Measurements from ENCODE around the gene SLC25A36.
A peak's percentile ranks its signal among the peaks of the same experiment; 100 is the strongest.
"Not testable (repeated sequence)": the region's sequence is repeated elsewhere in the genome, so short reads cannot be mapped to it uniquely, and the experiment has no call there.

Gene SLC25A36

GRCh38 chr3:140995881-140996280 lies 54.2 kb downstream of the SLC25A36 start:
- DNase-seq: no peak

GRCh38 chr3:141000027-141000663 lies 58.5 kb downstream of the SLC25A36 start:
- DNase-seq: peak in 12 of 14 donors; percentile 4 to 60 (median 16)

GRCh38 chr3:141000686-141001085 lies 59.0 kb downstream of the SLC25A36 start:
- DNase-seq: no peak

- no peak for DNase-seq
Observed at GRCh38 chr3:141006344-141006743, 64.7 kb downstream of the SLC25A36 start.

DNA sequence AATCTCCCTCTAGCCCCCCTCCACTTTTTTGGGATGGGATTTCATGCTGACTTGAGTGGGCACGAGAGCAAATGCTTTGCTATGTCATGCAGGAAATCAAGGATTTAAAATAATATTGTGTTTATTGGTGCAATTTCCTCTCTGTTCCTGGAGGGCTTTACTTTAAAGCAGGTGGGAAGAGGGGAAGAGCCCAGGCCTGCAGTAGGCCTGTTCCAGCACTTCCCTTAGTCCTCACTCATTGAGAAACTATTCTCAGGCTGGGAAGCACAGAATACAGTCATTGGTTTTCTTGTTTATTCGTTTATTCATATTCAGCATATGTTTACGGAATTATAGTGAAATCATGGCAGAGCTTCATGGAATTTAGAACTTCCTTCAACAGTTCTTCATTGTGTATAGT lies 67.9 kb downstream of the SLC25A36 start:
- DNase-seq: no peak

GRCh38 chr3:141011232-141011996 lies 69.8 kb downstream of the SLC25A36 start:
- DNase-seq: peak in 11 of 14 donors; percentile 9 to 57 (median 22)

DNA sequence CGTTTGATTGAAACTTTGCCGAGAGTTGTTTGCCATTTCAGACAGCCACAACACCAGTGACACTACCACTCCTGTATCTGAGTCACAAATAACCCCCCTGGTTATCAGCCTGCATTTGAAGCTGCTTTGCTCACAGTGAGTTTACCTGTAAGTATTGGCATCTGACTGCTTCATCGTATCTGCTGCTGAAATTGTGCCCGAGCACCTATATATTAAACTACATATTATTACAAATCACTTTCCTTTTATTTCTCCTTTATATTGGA lies 70.3 kb downstream of the SLC25A36 start:
- no peak for DNase-seq

DNA sequence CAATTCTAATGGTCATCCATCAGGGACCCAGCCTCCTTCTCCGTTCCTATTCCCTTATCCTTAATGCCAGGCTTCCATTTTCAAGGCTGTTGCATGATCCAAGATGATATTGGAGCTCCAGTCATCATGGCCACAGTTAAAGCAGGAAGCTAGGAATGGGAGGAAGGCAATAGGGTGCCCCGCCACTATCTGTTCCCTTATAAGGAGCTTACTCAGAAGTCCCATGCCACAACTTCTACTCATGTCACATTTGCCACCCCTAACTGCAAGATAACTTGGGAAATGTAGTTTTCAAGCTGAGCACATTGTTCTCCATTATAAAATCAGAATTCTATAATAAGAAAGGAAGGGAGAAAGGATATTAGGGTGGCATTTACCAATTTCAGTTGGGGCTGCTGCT lies 70.9 kb downstream of the SLC25A36 start:
- no peak for DNase-seq

DNA sequence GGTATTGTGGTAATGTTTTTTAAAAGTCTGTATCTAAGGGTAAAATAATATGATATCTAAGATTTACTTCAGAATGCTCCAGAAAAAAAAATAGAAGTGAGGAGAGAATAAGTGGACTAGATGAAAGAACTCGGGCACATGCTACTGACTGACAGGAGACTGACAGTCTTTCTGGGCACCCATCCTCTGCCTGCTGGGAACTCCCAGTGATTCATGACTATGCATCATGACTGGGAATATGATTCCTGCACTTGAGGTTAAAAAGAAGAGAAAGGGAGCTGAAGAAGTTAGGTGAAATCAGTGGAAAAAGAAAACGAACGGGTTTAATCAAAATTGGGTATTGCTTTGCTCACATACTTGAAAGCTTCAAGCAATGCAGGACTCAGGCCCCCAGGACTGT lies 73.8 kb downstream of the SLC25A36 start:
- DNase-seq: no peak

DNA sequence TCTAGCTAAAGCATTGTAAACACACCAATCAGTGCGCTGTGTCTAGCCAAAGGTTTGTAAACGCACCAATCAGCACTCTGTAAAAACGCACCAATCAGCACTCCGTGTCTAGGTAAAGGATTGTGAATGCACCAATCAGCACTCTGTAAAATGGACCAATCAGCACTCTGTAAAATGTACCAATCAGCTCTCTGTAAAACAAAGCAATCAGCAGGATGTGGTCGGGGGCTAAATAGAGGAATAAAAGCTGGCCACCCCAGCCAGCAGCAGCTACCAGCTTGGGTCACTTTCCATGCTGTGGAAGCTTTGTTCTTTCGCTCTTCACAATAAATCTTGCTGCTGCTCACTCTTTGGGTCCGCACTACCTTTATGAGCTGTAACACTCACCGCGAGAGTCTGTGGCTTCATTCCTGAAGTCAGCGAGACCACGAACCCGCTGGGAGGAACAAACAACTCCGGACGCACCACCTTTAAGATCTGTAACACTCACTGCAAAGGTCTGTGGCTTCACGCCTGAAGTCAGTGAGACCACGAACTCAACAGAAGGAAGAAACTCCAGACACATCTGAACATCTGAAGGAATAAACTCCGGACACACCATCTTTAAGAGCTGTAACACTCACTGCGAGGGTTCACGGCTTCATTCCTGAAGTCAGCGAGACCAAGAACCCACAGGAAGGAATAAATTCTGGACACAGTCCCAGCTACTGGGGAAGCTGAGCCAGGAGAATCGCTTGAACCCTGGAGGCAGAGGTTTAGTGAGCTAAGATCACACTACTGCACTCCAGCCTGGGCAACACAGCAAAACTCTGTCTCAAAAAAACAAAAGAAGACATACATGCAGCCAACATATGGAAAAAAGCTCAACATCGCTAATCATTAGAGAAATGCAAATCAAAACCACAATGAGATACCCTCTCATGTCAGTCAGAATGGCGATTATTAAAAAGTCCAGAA lies 76.0 kb downstream of the SLC25A36 start:
- not testable (repeated sequence) for DNase-seq

- no peak for DNase-seq
Observed at GRCh38 chr3:141019244-141019643, 77.6 kb downstream of the SLC25A36 start.

DNA sequence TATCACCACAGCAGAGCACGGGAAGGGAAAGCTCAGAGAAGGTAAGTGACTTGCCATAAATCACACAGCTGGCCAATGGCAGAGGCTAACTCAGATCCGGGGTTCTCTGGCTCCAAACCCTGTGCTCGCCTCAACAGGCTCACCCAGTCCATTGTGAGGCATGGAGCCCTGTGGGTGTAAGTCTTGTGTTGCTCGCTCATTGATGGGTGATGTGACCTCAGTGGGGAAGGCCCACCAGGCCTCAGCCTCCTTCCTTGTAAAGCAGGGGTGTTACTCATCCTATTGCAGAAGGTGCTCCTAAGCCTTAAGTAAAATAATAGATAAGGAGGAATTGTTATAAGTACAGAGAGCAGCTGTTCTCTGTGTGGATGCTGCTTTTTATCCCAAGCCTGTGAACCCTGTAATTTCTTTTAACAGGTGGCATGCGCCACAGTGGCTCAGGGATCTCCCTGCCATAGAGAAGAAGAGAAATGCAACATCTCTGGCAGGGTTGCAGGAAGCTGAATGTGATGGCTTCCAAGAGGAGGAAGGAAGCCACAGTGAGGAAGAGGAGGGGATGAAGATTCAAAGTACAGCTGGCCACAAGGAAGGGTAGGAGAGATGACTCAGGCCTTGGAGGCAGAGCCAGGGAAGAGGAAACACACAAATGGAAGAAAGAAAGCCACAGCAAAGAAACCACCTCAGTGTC lies 78.7 kb downstream of the SLC25A36 start:
- no peak for DNase-seq

DNA sequence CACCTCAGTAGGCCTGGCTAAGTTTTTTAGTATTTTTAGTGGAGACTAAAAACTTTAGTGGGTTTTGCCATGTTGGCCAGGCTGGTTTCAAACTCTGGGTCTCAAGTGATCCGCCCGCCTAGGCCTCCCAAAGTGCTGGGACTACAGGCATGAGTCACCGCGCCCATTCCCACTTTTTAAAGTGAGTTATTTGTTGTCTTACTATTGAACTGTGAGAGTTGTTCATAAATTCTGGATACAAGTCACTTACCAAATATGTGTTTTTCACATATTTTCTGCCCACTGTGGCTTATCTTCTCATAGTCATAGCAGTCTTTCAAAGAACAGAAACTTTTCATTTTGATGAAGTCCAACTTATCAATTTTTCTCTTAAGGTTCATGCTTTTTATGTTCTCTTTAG lies 79.6 kb downstream of the SLC25A36 start:
- DNase-seq: no peak
